ENCODE data around the gene FASLG. TPM values are rescaled to one million over a fixed set of nuclear protein-coding genes. Genes with fewer than 3 reads are reported as not detected.

Gene FASLG
- total RNA-seq, 6 experiments from 2014 or later: not detected

DNA sequence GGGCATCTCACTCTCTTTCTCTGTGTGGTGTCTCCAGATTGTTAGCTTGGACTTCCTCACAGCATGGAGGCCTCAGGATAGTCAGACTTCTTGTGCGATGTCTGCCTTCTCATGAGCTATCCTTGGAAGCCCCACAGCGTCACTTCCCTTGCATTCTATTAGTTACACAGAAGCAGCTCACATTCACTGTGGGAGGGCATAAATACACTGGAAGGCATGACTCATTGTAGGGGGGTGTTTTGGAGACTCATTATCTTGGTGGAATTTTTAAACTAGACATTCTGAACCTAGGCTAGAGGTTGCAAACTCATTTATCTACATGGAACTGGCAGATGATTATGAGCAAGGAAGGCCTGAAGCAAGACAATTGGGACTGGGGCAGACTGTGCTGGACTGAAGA, 21.4 kb upstream of the FASLG start:
- Mint-ChIP-seq H3K4me1 (ENCODE audit: low read depth) (peaks cover 48% of the 10 kb centered on the region), H3K27me3 (ENCODE audit: insufficient read depth) (peaks cover 5% of the 10 kb centered on the region; the same call in 1 of the 2 replicates), H3K9me3 (peaks cover 19% of the 10 kb centered on the region), H3K36me3 (ENCODE audit: low read depth) (peaks cover 18% of the 10 kb centered on the region), H3K4me3 (peak overlapping the region; percentile 31), H3K27ac (peak overlapping the region; percentile 95)
- no peak for TF ChIP-seq CTCF (IDR thresholded peaks at IDR 0.05)
- peak; percentile 84 for DNase-seq

GRCh38 chr1:172638249-172638648, 20.7 kb upstream of the FASLG start:
- peak overlapping the region; percentile 95 for H3K27ac Mint-ChIP-seq
- peaks cover 5% of the 10 kb centered on the region; the same call in 1 of the 2 replicates for H3K27me3 Mint-ChIP-seq (ENCODE audit: insufficient read depth)
- H3K4me3 Mint-ChIP-seq: peak overlapping the region; percentile 72
- peaks cover 19% of the 10 kb centered on the region for H3K9me3 Mint-ChIP-seq
- no peak for DNase-seq
- TF ChIP-seq CTCF (IDR thresholded peaks at IDR 0.05): no peak
- peaks cover 56% of the 10 kb centered on the region for H3K4me1 Mint-ChIP-seq (ENCODE audit: low read depth)
- H3K36me3 Mint-ChIP-seq (ENCODE audit: low read depth): peaks cover 18% of the 10 kb centered on the region

- peak; percentile 94 for DNase-seq
- peak overlapping the region; percentile 72 for H3K4me3 Mint-ChIP-seq
- peaks cover 65% of the 10 kb centered on the region for H3K4me1 Mint-ChIP-seq (ENCODE audit: low read depth)
- TF ChIP-seq CTCF (IDR thresholded peaks at IDR 0.05): no peak
- H3K36me3 Mint-ChIP-seq (ENCODE audit: low read depth): peaks cover 13% of the 10 kb centered on the region
- peaks cover 5% of the 10 kb centered on the region; the same call in 1 of the 2 replicates for H3K27me3 Mint-ChIP-seq (ENCODE audit: insufficient read depth)
- peaks cover 19% of the 10 kb centered on the region for H3K9me3 Mint-ChIP-seq
- peak overlapping the region; percentile 95 for H3K27ac Mint-ChIP-seq
Observed at GRCh38 chr1:172638885-172639831, 19.7 kb upstream of the FASLG start.

DNA sequence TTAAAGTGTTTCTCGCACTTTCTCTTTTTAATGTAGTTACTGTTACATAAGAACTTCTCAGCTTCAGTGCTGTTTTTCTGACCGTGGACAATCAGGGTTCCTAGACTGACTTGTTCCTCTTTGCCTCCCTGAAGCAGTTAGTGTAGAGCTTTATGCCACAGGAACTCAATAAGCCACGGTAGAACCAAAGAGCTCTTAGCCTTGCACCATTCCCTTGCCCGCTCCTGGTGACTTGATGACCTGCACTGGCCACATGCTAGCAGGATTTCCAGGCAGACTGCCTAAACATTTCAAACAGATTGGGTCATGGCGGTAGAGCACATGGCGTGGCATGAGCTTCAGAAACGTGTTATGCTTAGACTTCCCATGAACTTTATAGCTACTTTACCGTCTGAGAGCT, 18.8 kb upstream of the FASLG start:
- no peak for DNase-seq
- Mint-ChIP-seq H3K4me3 (peak overlapping the region; percentile 72; the same call in 1 of the 2 replicates), H3K27me3 (ENCODE audit: insufficient read depth) (peaks cover 5% of the 10 kb centered on the region), H3K4me1 (ENCODE audit: low read depth) (peaks cover 66% of the 10 kb centered on the region), H3K36me3 (ENCODE audit: low read depth) (peaks cover 13% of the 10 kb centered on the region), H3K9me3 (peaks cover 19% of the 10 kb centered on the region), H3K27ac (peak overlapping the region; percentile 95)
- TF ChIP-seq CTCF (IDR thresholded peaks at IDR 0.05): no peak

GRCh38 chr1:172641492-172641891, 17.4 kb upstream of the FASLG start:
- no peak for DNase-seq
- Mint-ChIP-seq H3K4me3 (no peak overlapping the region), H3K36me3 (ENCODE audit: low read depth) (peaks cover 11% of the 10 kb centered on the region), H3K27me3 (ENCODE audit: insufficient read depth) (peaks cover 5% of the 10 kb centered on the region), H3K27ac (no peak overlapping the region), H3K4me1 (ENCODE audit: low read depth) (peaks cover 68% of the 10 kb centered on the region), H3K9me3 (peaks cover 11% of the 10 kb centered on the region)
- no peak for TF ChIP-seq CTCF (IDR thresholded peaks at IDR 0.05)
